K562 treated with DMSO at 1 percent for 12 hours (cell line): ENCODE results near the gene CACNA2D3. TPM values are rescaled to one million over a fixed set of nuclear protein-coding genes. Genes with fewer than 3 reads are reported as not detected.

Source experiments
- total RNA-seq: library from RNA; unstranded; fragments of 300-600 nt; gene quantifications from 2 replicates; pipeline ENCODE4 v1.2.3, GENCODE V29; 2022; ENCODE audit not compliant: insufficient read depth

Gene CACNA2D3
- total RNA-seq: not detected in 2 replicates

GRCh38 chr3:54122324-54123002, at the start of gene CACNA2D3:
Gene CACNA2D3, plus strand, starts transcription at chr3:54122552.

GRCh38 chr3:54928046-54928770, 805.9 kb downstream of the CACNA2D3 start, which contains the start of gene LRTM1:
Gene LRTM1, minus strand, starts transcription at chr3:54928059. Its CDS starts 148 bp downstream, at chr3:54927911.

Other genes starting within 250 kb of the CACNA2D3 start
- gene ACTR8, start 240.4 kb upstream of the CACNA2D3 start, total RNA-seq: 3.9 and 10.3 TPM in 2 replicates
- gene SELENOK, start 230.7 kb upstream of the CACNA2D3 start, total RNA-seq: 44.3 and 47.9 TPM in 2 replicates